Central memory CD8-positive, alpha-beta T cell (primary cell): Measurements from ENCODE around the gene VPS8.
"Not testable (repeated sequence)": the region's sequence is repeated elsewhere in the genome, so short reads cannot be mapped to it uniquely, and the experiment has no call there.

Experiments
- ATAC-seq: fragments of 150-1000 bp; cut with Tn5 transposase; replicated peaks from 2 replicates; pipeline ENCODE4 v1.10.0; 2022; ENCODE audit warnings: mild to moderate bottlenecking, moderate FRiP score, moderate number of reproducible peaks; ENCODE audit not compliant: poor library complexity, severe bottlenecking; ENCODE audit errors: extremely low read depth
- DNase-seq, 2 donors: peaks; one replicate each; pipeline ENCODE4 v3.0.0; 2021; ENCODE audit warnings: low spot score in 2 of 2
- H3K27ac Mint-ChIP-seq: one replicate; pipeline ENCODE4 v1.8.0; 2022; ENCODE audit warnings: low read depth, mild to moderate bottlenecking, moderate library complexity, mixed read lengths
- H3K27me3 Mint-ChIP-seq: one replicate; pipeline ENCODE4 v1.8.0; 2022; ENCODE audit warnings: mixed read lengths
- H3K36me3 Mint-ChIP-seq: one replicate; pipeline ENCODE4 v1.8.0; 2022; ENCODE audit warnings: mild to moderate bottlenecking, moderate library complexity, mixed read lengths; ENCODE audit not compliant: insufficient read depth
- H3K4me1 Mint-ChIP-seq: one replicate; pipeline ENCODE4 v1.8.0; 2022; ENCODE audit warnings: mixed read lengths
- H3K4me3 Mint-ChIP-seq: one replicate; pipeline ENCODE4 v1.8.0; 2022; ENCODE audit warnings: mild to moderate bottlenecking, moderate library complexity, mixed read lengths
- H3K9me3 Mint-ChIP-seq: one replicate; pipeline ENCODE4 v1.8.0; 2022; ENCODE audit warnings: mixed read lengths

The VPS8 gene

DNA sequence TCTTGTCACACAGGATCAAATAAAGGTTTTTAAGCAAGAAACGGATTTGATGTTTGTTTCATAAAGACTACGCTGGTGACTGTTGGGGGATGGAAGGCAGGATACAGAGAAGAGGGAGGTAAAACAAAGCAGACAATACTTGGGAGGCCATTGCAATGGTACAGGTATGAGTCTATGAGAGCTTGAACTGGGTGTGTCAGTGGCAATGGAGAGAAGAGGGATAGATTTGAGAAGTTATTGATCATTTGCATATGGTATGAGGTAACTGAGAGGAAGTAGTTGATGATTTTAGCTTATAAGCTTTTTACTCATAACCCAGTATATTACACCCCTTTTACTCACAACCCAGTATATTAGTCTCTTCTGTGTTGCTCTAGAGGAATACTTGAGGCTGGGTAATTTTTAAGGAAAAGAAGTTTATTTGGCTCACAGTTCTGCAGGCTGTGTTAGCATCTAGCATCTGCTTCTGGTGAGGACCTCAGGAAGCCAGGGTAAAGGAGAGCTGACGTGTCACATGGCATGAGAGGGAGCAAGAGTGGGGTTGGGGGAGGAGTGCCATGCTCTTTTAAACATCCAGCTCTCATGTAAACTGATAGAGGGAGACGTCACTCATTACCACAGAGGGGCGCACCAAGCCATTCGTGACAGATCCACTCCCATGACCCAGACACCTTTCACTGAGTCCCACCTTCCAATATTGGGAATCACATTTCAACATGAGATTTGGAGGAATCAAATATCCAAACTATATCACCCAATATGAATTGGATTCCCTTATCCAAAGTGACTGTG, 153.9 kb downstream of the VPS8 start:
- Mint-ChIP-seq H3K4me1 (peaks cover 11% of the 10 kb centered on the region), H3K4me3 (no peak overlapping the region), H3K36me3 (peaks cover 36% of the 10 kb centered on the region), H3K9me3 (no peaks in the 10 kb centered on the region), H3K27me3 (no peaks in the 10 kb centered on the region), H3K27ac (no peak overlapping the region)
- ATAC-seq (no peak), DNase-seq (no peak)

GRCh38 chr3:184968115-184968514, 156.1 kb downstream of the VPS8 start:
- ATAC-seq (no peak), DNase-seq (no peak)
- Mint-ChIP-seq H3K27ac (no peak overlapping the region), H3K4me1 (peaks cover 11% of the 10 kb centered on the region), H3K9me3 (no peaks in the 10 kb centered on the region), H3K36me3 (peaks cover 36% of the 10 kb centered on the region), H3K4me3 (no peak overlapping the region), H3K27me3 (no peaks in the 10 kb centered on the region)

GRCh38 chr3:184970186-184970585, 158.2 kb downstream of the VPS8 start:
- no peaks in the 10 kb centered on the region for H3K9me3 Mint-ChIP-seq
- no peak for DNase-seq
- no peak overlapping the region for H3K4me3 Mint-ChIP-seq
- H3K4me1 Mint-ChIP-seq: peaks cover 11% of the 10 kb centered on the region
- no peak overlapping the region for H3K27ac Mint-ChIP-seq
- no peak for ATAC-seq
- H3K36me3 Mint-ChIP-seq: peaks cover 35% of the 10 kb centered on the region
- H3K27me3 Mint-ChIP-seq: no peaks in the 10 kb centered on the region

- Mint-ChIP-seq H3K27me3 (no peaks in the 10 kb centered on the region), H3K27ac (no peak overlapping the region), H3K9me3 (no peaks in the 10 kb centered on the region), H3K4me3 (no peak overlapping the region), H3K4me1 (peaks cover 31% of the 10 kb centered on the region), H3K36me3 (peaks cover 13% of the 10 kb centered on the region)
- DNase-seq: no peak
- no peak for ATAC-seq
Observed at GRCh38 chr3:184977796-184978195, 165.8 kb downstream of the VPS8 start.

DNA sequence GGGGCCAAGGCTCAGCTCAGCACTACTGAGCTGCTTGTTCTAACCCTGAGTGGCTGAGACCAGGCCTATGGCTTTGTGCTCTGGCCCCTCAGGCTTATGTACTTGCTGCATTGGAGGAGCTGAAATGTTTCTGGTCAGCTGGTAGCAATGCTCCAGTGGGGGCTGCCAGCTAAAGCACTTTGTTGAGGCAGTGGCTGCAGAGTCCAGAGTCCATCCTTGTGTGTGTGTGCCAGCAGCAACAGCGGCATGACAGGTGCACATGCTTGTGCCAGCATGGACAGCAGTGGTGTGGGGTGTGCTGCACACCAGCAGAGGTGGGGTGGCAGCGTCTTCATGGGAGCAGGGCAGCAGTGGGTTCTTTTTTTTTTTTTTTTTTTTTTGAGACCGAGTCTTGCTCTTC, 169.1 kb downstream of the VPS8 start:
- H3K27ac Mint-ChIP-seq: no peak overlapping the region
- H3K27me3 Mint-ChIP-seq: no peaks in the 10 kb centered on the region
- no peak for ATAC-seq
- no peaks in the 10 kb centered on the region for H3K9me3 Mint-ChIP-seq
- peaks cover 25% of the 10 kb centered on the region for H3K36me3 Mint-ChIP-seq
- no peak for DNase-seq
- peaks cover 31% of the 10 kb centered on the region for H3K4me1 Mint-ChIP-seq
- H3K4me3 Mint-ChIP-seq: no peak overlapping the region

- H3K4me1 Mint-ChIP-seq: peaks cover 31% of the 10 kb centered on the region
- peaks cover 28% of the 10 kb centered on the region for H3K36me3 Mint-ChIP-seq
- DNase-seq (no peak), ATAC-seq (no peak)
- no peaks in the 10 kb centered on the region for H3K27me3 Mint-ChIP-seq
- H3K9me3 Mint-ChIP-seq: no peaks in the 10 kb centered on the region
- H3K27ac Mint-ChIP-seq: no peak overlapping the region
- no peak overlapping the region for H3K4me3 Mint-ChIP-seq
Observed at GRCh38 chr3:184982076-184982475, 170.1 kb downstream of the VPS8 start.

DNA sequence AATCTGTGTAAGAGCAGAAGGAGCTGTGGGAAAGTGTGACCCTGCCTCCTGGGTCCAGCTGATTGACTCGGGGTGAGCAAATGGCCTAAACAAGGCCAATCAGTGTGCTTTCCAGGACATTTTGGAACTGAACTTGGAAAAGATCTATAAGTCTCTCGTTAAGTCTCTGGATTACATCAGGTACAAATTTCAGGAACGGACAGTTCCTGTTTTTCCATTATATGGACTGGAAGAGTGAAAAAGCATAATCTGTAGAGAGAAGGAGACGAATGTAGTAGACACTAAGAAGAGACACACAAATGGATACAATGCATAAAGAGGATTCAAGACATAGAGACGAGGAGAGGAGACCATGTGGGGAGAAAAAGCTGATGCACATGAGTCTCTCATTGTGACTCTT, 173.6 kb downstream of the VPS8 start:
- ATAC-seq (no peak), DNase-seq (no peak)
- Mint-ChIP-seq H3K27ac (no peak overlapping the region), H3K4me3 (no peak overlapping the region), H3K9me3 (no peaks in the 10 kb centered on the region), H3K36me3 (peaks cover 29% of the 10 kb centered on the region), H3K4me1 (peaks cover 5% of the 10 kb centered on the region), H3K27me3 (no peaks in the 10 kb centered on the region)

DNA sequence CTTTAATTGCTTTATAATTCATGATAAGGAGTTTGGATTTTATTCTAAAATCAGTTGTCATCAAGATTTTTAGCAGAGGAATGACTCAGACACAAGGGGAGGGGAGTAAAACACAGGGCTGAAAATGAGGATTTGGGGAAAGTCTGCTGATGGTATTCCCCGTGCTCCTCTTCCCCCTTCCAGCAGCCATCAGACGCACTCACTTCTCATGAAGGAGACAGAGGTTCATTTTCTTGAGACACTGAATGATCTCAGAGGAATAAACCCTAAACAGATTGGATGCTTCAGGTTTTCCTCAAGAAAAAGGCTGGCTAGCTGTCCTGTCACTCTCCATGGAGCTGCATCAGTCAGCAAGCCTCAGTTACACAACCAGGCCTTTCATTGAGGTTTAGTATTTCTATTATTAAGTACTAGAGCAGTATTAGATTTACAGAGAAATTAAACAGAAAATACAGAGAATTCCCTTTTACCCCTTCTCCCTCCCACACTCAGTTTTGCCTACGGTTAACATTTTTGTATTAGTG, 174.5 kb downstream of the VPS8 start:
- Mint-ChIP-seq H3K36me3 (peaks cover 31% of the 10 kb centered on the region), H3K27me3 (no peaks in the 10 kb centered on the region), H3K4me1 (no peaks in the 10 kb centered on the region), H3K27ac (no peak overlapping the region), H3K9me3 (no peaks in the 10 kb centered on the region), H3K4me3 (no peak overlapping the region)
- DNase-seq: no peak
- no peak for ATAC-seq

DNA sequence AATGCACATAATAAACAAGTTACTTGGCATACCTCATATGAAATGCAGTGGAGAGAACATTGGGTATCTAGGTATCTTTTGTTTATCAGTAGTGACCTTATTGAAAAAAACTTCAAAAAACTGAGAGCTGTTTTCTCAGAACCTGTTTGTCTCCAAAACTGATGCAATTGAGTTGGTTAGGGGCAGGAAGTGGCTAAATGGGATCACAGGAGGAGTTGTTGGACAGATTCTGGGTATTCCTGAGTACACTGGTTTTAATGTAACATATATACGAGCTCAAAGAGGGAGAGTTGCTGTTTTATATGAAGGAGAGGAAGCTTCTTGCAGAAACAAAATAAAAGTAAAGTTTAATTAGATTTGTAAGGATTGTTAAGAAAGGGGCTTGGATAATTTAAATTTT, 181.4 kb downstream of the VPS8 start:
- Mint-ChIP-seq H3K27ac (peak overlapping the region; percentile 36), H3K9me3 (no peaks in the 10 kb centered on the region), H3K36me3 (peaks cover 18% of the 10 kb centered on the region), H3K27me3 (no peaks in the 10 kb centered on the region), H3K4me1 (no peaks in the 10 kb centered on the region), H3K4me3 (no peak overlapping the region)
- no peak for ATAC-seq
- DNase-seq: no peak

GRCh38 chr3:185003876-185004275, 191.9 kb downstream of the VPS8 start:
- H3K9me3 Mint-ChIP-seq, H3K27me3 Mint-ChIP-seq, ATAC-seq, H3K4me1 Mint-ChIP-seq, H3K4me3 Mint-ChIP-seq, DNase-seq: not testable (repeated sequence)
- H3K27ac Mint-ChIP-seq: peak overlapping the region; percentile 78
- H3K36me3 Mint-ChIP-seq: peaks cover 26% of the 10 kb centered on the region

- peaks cover 15% of the 10 kb centered on the region for H3K9me3 Mint-ChIP-seq
- no peak overlapping the region for H3K4me3 Mint-ChIP-seq
- H3K27ac Mint-ChIP-seq: no peak overlapping the region
- DNase-seq (no peak), ATAC-seq (no peak)
- H3K27me3 Mint-ChIP-seq: no peaks in the 10 kb centered on the region
- H3K36me3 Mint-ChIP-seq: peaks cover 6% of the 10 kb centered on the region
- H3K4me1 Mint-ChIP-seq: peaks cover 8% of the 10 kb centered on the region
Observed at GRCh38 chr3:185009650-185010049, 197.7 kb downstream of the VPS8 start.

GRCh38 chr3:185017584-185017983, 205.6 kb downstream of the VPS8 start:
- H3K4me3 Mint-ChIP-seq, H3K9me3 Mint-ChIP-seq, H3K36me3 Mint-ChIP-seq, ATAC-seq, DNase-seq, H3K27ac Mint-ChIP-seq, H3K27me3 Mint-ChIP-seq, H3K4me1 Mint-ChIP-seq: not testable (repeated sequence)

- H3K9me3 Mint-ChIP-seq, H3K36me3 Mint-ChIP-seq, H3K27me3 Mint-ChIP-seq, DNase-seq, ATAC-seq, H3K4me3 Mint-ChIP-seq, H3K4me1 Mint-ChIP-seq, H3K27ac Mint-ChIP-seq: not testable (repeated sequence)
Observed at GRCh38 chr3:185017996-185018395, 206.0 kb downstream of the VPS8 start.
